ENCODE measurements around the gene PTPRA. TPM values are rescaled to one million over a fixed set of nuclear protein-coding genes. Genes with fewer than 3 reads are reported as not detected.

The PTPRA gene
- total and polyA plus RNA-seq, 2 donors (not counting 1 experiment from before 2014, with no cell fraction given) = 32.1 to 64.2 TPM

- H3K4me3 Mint-ChIP-seq = no peak overlapping the region
- H2AFZ ChIP-seq (ENCODE audit: insufficient read depth, low read depth, low read length, poor library complexity, severe bottlenecking) = no peak overlapping the region
- no peak overlapping the region for H3K27ac Mint-ChIP-seq
- peaks cover 46% of the 10 kb centered on the region for H3K4me1 Mint-ChIP-seq
- intact Hi-C loops (cut with micrococcal nuclease) = loop anchor here (10.0 kb wide), 2 partner anchors 106 to 166 kb away; partner anchors contain the start of genes GNRH2 and MRPS26
- CTCF ChIA-PET = no interaction called here
- peaks cover 96% of the 10 kb centered on the region for H3K79me2 ChIP-seq (ENCODE audit: control insufficient read depth, insufficient read depth, low read length)
- TF ChIP-seq CTCF (IDR thresholded peaks at IDR 0.05) (no peak), EZH2 (IDR thresholded peaks at IDR 0.05; ENCODE audit: borderline replicate concordance, insufficient read depth, low read depth, low read length, poor library complexity, severe bottlenecking) (no peak)
- ATAC-seq (ENCODE audit: low read depth) (no peak), DNase-seq (no peak)
- no peak overlapping the region for H3K27ac ChIP-seq (ENCODE audit: low read length in 2 of 2)
- H3K27me3 Mint-ChIP-seq = no peaks in the 10 kb centered on the region
- H3K27me3 ChIP-seq (replicated peaks in 1 of 4; ENCODE audit: control extremely low read depth in 1 of 4, control insufficient read depth in 3 of 4, insufficient read depth in 4 of 4, low read length in 3 of 4) = no peaks in the 10 kb centered on the region
- H3K4me2 ChIP-seq (replicated peaks; ENCODE audit: low read depth, low read length, poor library complexity, severe bottlenecking) = no peak overlapping the region
- H3K4me1 ChIP-seq (ENCODE audit: control insufficient read depth in 2 of 2, insufficient read depth in 2 of 2, low read length in 2 of 2) = peaks cover 18 to 22% of the 10 kb centered on the region in 2 donors
- peaks cover 43% of the 10 kb centered on the region for H4K20me1 ChIP-seq (ENCODE audit: control insufficient read depth, insufficient read depth, low read length, poor library complexity, severe bottlenecking)
- POLR2A ChIA-PET = no interaction called here
- no peak overlapping the region for H3K4me3 ChIP-seq (ENCODE audit: control extremely low read depth in 1 of 5, extremely low read depth in 1 of 5, insufficient read depth in 1 of 5, low read depth in 2 of 5, low read length in 4 of 5)
- H3K9ac ChIP-seq (ENCODE audit: low read length) = no peak overlapping the region
- no CpG with 5 or more reads among the region's 1 CpG for WGBS (ENCODE audit: insufficient coverage)
- H3K9me3 ChIP-seq (ENCODE audit: control extremely low read depth in 1 of 3, control insufficient read depth in 2 of 3, insufficient read depth in 1 of 3, low read length in 2 of 3) = no peaks in the 10 kb centered on the region
- no peaks in the 10 kb centered on the region for H3K9me3 Mint-ChIP-seq (ENCODE audit: insufficient read depth)
- H3K36me3 ChIP-seq (replicated peaks in 1 of 2; ENCODE audit: control extremely low read depth in 1 of 2, control insufficient read depth in 1 of 2, extremely low read depth in 1 of 2, insufficient read depth in 2 of 2, low read length in 1 of 2) = peaks cover 2 to 3% of the 10 kb centered on the region in 2 experiments
These were observed 5.2 kb downstream of the PTPRA start for GRCh38 chr20:2878515-2878914.

GRCh38 chr20:2879146-2879545 is 5.9 kb downstream of the PTPRA start:
- Histone ChIP-seq H3K27ac (ENCODE audit: low read length in 2 of 2) (no peak overlapping the region), H3K4me3 (ENCODE audit: control extremely low read depth in 1 of 5, extremely low read depth in 1 of 5, insufficient read depth in 1 of 5, low read depth in 2 of 5, low read length in 4 of 5) (no peak overlapping the region), H2AFZ (ENCODE audit: insufficient read depth, low read depth, low read length, poor library complexity, severe bottlenecking) (no peak overlapping the region), H3K9me3 (ENCODE audit: control extremely low read depth in 1 of 3, control insufficient read depth in 2 of 3, insufficient read depth in 1 of 3, low read length in 2 of 3) (no peaks in the 10 kb centered on the region), H3K4me2 (replicated peaks; ENCODE audit: low read depth, low read length, poor library complexity, severe bottlenecking) (no peak overlapping the region), H4K20me1 (ENCODE audit: control insufficient read depth, insufficient read depth, low read length, poor library complexity, severe bottlenecking) (peaks cover 49% of the 10 kb centered on the region), H3K79me2 (ENCODE audit: control insufficient read depth, insufficient read depth, low read length) (peaks cover 96% of the 10 kb centered on the region), H3K4me1 (ENCODE audit: control insufficient read depth in 2 of 2, insufficient read depth in 2 of 2, low read length in 2 of 2) (peaks cover 20 to 21% of the 10 kb centered on the region in 2 donors), H3K36me3 (replicated peaks in 1 of 2; ENCODE audit: control extremely low read depth in 1 of 2, control insufficient read depth in 1 of 2, extremely low read depth in 1 of 2, insufficient read depth in 2 of 2, low read length in 1 of 2) (peaks cover 2 to 3% of the 10 kb centered on the region in 2 experiments), H3K9ac (ENCODE audit: low read length) (no peak overlapping the region), H3K27me3 (replicated peaks in 1 of 4; ENCODE audit: control extremely low read depth in 1 of 4, control insufficient read depth in 3 of 4, insufficient read depth in 4 of 4, low read length in 3 of 4) (no peaks in the 10 kb centered on the region)
- H3K9me3 Mint-ChIP-seq (ENCODE audit: insufficient read depth) = no peaks in the 10 kb centered on the region
- CTCF ChIA-PET = interaction anchor here (0.6 kb wide), 1 partner anchor 215 kb away, joined by 3 read pairs; the partner anchor contains the start of gene IDH3B
- no peak overlapping the region for H3K4me3 Mint-ChIP-seq
- no peak for DNase-seq
- H3K27ac Mint-ChIP-seq = no peak overlapping the region
- ATAC-seq (ENCODE audit: low read depth) = no peak
- POLR2A ChIA-PET = no interaction called here
- TF ChIP-seq CTCF (IDR thresholded peaks at IDR 0.05) (no peak), EZH2 (IDR thresholded peaks at IDR 0.05; ENCODE audit: borderline replicate concordance, insufficient read depth, low read depth, low read length, poor library complexity, severe bottlenecking) (no peak)
- WGBS (ENCODE audit: insufficient coverage) = 88% methylated on average over 3 of the region's 3 CpGs
- intact Hi-C loops (cut with micrococcal nuclease) = loop anchor here (10.0 kb wide), 2 partner anchors 106 to 166 kb away; partner anchors contain the start of genes GNRH2 and MRPS26
- no peaks in the 10 kb centered on the region for H3K27me3 Mint-ChIP-seq
- H3K4me1 Mint-ChIP-seq = peaks cover 50% of the 10 kb centered on the region
